ENCODE data around the gene BHLHE41.

The BHLHE41 gene

DNA sequence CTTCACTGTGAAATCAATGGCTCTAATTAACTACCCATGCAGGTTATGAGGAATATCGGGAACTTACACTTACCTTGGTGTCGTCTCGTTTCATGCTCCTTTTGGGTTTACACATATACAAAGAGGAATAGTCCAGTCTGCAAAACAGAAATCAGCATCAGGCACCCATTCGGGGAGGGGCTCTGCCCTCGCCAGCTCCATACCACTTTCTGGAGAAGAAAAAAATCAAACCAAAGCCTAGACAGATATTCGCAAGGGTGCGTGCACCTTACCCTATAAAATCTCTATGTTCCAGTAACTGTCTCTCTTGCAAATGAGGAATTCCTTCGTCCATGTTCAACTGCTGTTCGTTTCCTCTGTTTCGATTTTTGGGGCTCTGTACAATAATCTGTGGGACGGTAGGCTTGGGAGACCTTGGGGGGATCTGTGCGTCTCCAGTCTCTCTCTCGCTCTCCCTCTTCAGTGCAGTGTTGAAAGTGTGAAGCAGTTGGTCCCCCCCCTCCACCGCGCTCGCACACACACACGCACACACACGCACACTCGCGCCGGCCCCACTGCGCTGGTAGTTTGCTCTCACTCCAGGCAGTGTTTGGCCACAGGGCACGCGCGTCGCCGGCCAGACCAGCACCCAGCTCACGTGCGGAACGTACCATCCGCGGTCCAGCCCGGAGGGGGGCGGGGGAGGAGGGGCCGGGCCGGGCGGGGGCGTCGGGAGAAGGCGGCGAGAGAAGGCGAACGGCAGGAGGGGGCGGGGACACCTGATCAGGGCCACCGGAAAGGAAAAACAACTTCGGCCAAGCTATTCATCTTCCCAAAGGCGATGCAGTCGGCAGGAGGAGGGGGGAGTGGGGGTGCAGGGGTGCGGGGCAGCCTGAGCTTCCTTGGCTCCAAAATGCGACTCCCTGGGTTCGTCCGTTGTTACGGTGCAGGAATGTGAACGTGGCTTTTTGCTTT is at the start of gene BHLHE41:
Gene BHLHE41 (minus strand): TSS at position 592 of the 954 bp plus-strand sequence. CDS start 258 bp downstream, at position 334.
- Histone ChIP-seq H3K36me3 (ENCODE audit: control insufficient read depth, insufficient read depth, low read length) (no peaks in the 10 kb centered on the region), H3K27me3 (replicated peaks; ENCODE audit: control insufficient read depth, insufficient read depth, low read length) (peaks cover 3% of the 10 kb centered on the region), H3K4me3 (replicated peaks; ENCODE audit: low read depth, low read length) (peak within 1 kb of the TSS; percentile 65)
- TF ChIP-seq, protein P1, sequence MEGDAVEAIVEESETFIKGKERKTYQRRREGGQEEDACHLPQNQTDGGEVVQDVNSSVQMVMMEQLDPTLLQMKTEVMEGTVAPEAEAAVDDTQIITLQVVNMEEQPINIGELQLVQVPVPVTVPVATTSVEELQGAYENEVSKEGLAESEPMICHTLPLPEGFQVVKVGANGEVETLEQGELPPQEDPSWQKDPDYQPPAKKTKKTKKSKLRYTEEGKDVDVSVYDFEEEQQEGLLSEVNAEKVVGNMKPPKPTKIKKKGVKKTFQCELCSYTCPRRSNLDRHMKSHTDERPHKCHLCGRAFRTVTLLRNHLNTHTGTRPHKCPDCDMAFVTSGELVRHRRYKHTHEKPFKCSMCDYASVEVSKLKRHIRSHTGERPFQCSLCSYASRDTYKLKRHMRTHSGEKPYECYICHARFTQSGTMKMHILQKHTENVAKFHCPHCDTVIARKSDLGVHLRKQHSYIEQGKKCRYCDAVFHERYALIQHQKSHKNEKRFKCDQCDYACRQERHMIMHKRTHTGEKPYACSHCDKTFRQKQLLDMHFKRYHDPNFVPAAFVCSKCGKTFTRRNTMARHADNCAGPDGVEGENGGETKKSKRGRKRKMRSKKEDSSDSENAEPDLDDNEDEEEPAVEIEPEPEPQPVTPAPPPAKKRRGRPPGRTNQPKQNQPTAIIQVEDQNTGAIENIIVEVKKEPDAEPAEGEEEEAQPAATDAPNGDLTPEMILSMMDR (IDR thresholded peaks at IDR 0.05; ENCODE audit: insufficient read depth, low read length, poor library complexity, severe bottlenecking) = no peak
- DNase-seq (ENCODE audit: extremely low read depth, insufficient read length) = peak; percentile 39

DNA sequence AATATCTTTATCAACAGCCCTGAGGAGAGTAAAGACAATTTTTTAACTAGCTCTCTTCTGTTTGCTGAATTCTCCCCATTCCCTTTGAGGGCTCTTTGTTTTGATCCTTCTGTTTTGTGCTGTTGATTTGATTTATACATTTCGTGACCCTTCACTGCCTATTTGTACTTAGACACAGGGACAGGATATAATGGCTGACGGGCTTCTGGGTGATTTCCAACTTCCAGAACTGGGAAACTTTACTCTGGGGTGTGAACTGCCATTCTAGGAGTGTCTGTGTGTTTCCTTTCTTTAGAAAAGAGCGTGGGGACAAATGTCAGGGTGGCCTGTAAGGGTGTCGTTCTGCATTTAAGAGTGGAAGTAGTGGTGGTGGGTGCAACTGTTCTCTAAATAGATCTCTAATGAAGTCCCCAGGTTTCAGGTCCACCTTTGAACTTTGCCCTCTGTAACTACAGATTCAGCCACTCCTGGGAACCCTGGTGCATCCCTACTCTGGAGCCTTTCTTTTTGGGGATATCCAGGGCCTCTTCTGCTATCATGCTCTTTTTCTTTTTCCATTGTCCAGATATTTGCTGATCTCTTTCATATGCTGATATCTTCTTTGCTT is 48.2 kb upstream of the BHLHE41 start:
- DNase-seq (ENCODE audit: extremely low read depth, insufficient read length) = no peak
- Histone ChIP-seq H3K36me3 (ENCODE audit: control insufficient read depth, insufficient read depth, low read length) (no peaks in the 10 kb centered on the region), H3K27me3 (replicated peaks; ENCODE audit: control insufficient read depth, insufficient read depth, low read length) (no peaks in the 10 kb centered on the region), H3K4me3 (replicated peaks; ENCODE audit: low read depth, low read length) (no peak overlapping the region)
- TF ChIP-seq, protein P1 (IDR thresholded peaks at IDR 0.05; ENCODE audit: insufficient read depth, low read length, poor library complexity, severe bottlenecking) = no peak

DNA sequence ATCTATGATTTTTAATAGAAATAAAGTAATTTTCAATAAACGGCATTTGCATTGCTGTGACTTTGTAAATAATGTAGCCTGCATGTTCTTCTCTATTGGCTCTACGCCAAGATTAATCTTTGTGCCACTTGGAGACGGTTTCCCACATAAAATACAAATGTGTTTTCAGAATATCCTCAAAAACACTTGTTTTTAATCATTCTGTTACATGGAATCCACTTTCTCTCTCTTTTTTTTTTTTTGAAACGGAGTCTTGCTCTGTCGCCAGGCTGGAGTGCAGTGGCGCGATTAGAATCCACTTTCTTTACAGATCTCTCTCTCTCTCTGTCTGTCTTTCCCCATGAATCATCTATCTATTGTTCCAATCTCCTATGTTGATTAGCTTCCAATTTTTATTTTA is 47.7 kb upstream of the BHLHE41 start:
- no peak overlapping the region for H3K4me3 ChIP-seq (replicated peaks; ENCODE audit: low read depth, low read length)
- DNase-seq (ENCODE audit: extremely low read depth, insufficient read length) = no peak
- TF ChIP-seq, protein P1 (IDR thresholded peaks at IDR 0.05; ENCODE audit: insufficient read depth, low read length, poor library complexity, severe bottlenecking) = no peak
- H3K36me3 ChIP-seq (ENCODE audit: control insufficient read depth, insufficient read depth, low read length) = no peaks in the 10 kb centered on the region
- no peaks in the 10 kb centered on the region for H3K27me3 ChIP-seq (replicated peaks; ENCODE audit: control insufficient read depth, insufficient read depth, low read length)

DNA sequence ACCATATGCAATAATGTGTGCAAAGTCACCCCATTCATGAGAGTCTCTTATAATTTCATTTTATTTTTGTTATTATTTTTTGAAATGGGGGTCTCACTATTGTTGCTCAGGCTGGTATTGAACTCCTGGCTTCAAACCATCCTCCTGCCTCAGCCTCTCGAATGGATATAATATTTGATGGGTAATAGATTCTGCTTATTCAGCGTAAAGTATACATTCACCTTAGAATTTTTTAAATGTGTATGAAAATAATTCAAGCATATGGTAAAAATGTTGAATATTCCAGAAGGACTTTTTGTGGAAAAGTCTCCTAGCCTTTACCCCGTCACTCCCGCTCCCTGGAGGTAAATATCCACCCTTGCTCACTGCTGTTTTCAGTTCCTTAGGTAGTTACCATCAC is 47.2 kb upstream of the BHLHE41 start:
- Histone ChIP-seq H3K27me3 (replicated peaks; ENCODE audit: control insufficient read depth, insufficient read depth, low read length) (no peaks in the 10 kb centered on the region), H3K4me3 (replicated peaks; ENCODE audit: low read depth, low read length) (no peak overlapping the region), H3K36me3 (ENCODE audit: control insufficient read depth, insufficient read depth, low read length) (no peaks in the 10 kb centered on the region)
- TF ChIP-seq, protein P1 (IDR thresholded peaks at IDR 0.05; ENCODE audit: insufficient read depth, low read length, poor library complexity, severe bottlenecking) = no peak
- DNase-seq (ENCODE audit: extremely low read depth, insufficient read length) = no peak

DNA sequence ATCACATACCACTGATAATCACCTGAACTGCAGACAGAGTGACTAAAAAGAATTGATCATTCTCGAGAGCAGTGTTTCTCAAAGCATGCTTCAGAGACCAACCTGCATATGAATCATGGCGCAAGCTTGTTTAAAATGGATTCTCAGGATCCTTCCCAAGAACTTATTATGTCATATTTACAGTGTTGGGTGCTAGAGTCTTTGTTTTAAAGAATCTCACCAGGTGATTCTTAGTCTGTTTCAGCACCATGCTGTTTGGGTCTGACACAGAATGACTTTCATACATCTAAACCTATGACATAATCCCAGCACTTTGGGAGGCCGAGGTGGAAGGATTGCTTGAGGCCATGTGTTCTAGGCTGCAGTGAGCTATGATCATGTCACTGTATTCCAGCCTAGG is 39.3 kb upstream of the BHLHE41 start:
- TF ChIP-seq, protein P1 (IDR thresholded peaks at IDR 0.05; ENCODE audit: insufficient read depth, low read length, poor library complexity, severe bottlenecking) = no peak
- DNase-seq (ENCODE audit: extremely low read depth, insufficient read length) = no peak
- H3K27me3 ChIP-seq (replicated peaks; ENCODE audit: control insufficient read depth, insufficient read depth, low read length) = no peaks in the 10 kb centered on the region
- H3K4me3 ChIP-seq (replicated peaks; ENCODE audit: low read depth, low read length) = no peak overlapping the region
- H3K36me3 ChIP-seq (ENCODE audit: control insufficient read depth, insufficient read depth, low read length) = no peaks in the 10 kb centered on the region
